KMS-11 (cell line): Measurements from ENCODE around the gene EHBP1L1.

Source experiments
- H2AFZ ChIP-seq: fragments of 200-600 bp; sonication (generic); 2 replicates; pipeline ENCODE4 v1.6.1; 2016; ENCODE audit warnings: antibody characterized with exemption, mixed run types, low read depth
- H3K27ac ChIP-seq: fragments of 200-600 bp; sonication (generic); 2 replicates; pipeline ENCODE4 v1.6.1; 2016; ENCODE audit warnings: mild to moderate bottlenecking, mixed run types
- H3K27me3 ChIP-seq: fragments of 200-600 bp; sonication (generic); 2 replicates; pipeline ENCODE4 v1.6.1; 2017; ENCODE audit warnings: mild to moderate bottlenecking, low read depth, mixed run types, moderate library complexity; ENCODE audit not compliant: insufficient read depth
- H3K36me3 ChIP-seq: fragments of 200-600 bp; sonication (generic); 2 replicates; pipeline ENCODE4 v1.6.1; 2017; ENCODE audit warnings: mild to moderate bottlenecking, mixed run types; ENCODE audit not compliant: insufficient read depth
- H3K4me1 ChIP-seq: fragments of 200-600 bp; sonication (generic); 2 replicates; pipeline ENCODE4 v1.6.1; 2016; ENCODE audit warnings: mild to moderate bottlenecking, low read depth, mixed run types; ENCODE audit not compliant: poor library complexity, severe bottlenecking
- H3K4me2 ChIP-seq: fragments of 200-600 bp; sonication (generic); 2 replicates; pipeline ENCODE4 v1.7.0; 2016; ENCODE audit warnings: mild to moderate bottlenecking, mixed run types
- H3K4me3 ChIP-seq: fragments of 200-600 bp; sonication (generic); IDR thresholded peaks from 2 replicates; pipeline ENCODE4 v1.6.1; 2017; ENCODE audit warnings: low read depth, low read length, mixed read lengths; ENCODE audit not compliant: insufficient read depth
- H3K79me2 ChIP-seq: fragments of 200-600 bp; sonication (generic); 2 replicates; pipeline ENCODE4 v1.6.1; 2016; ENCODE audit warnings: low read depth, mixed run types; ENCODE audit not compliant: insufficient read depth
- H3K9ac ChIP-seq: fragments of 200-600 bp; sonication (generic); 2 replicates; pipeline ENCODE4 v1.6.1; 2016; ENCODE audit warnings: mild to moderate bottlenecking, mixed run types
- H4K20me1 ChIP-seq: fragments of 200-600 bp; sonication (generic); 2 replicates; pipeline ENCODE4 v1.6.1; 2016; ENCODE audit warnings: mild to moderate bottlenecking, mixed run types; ENCODE audit not compliant: insufficient read depth
- CTCF ChIP-seq: fragments of 200-600 bp; sonication (generic); conservative IDR thresholded peaks from 2 replicates; pipeline ENCODE4 v1.6.1; 2017; ENCODE audit warnings: low read depth, mild to moderate bottlenecking, antibody characterized with exemption, low read length, moderate library complexity, mixed read lengths

EHBP1L1 gene

GRCh38 chr11:65599216-65599954 is 23.5 kb downstream of the EHBP1L1 start:
- H3K4me3 ChIP-seq: no peak overlapping the region
- H3K79me2 ChIP-seq: no peaks in the 10 kb centered on the region
- no peaks in the 10 kb centered on the region for H3K36me3 ChIP-seq
- TF ChIP-seq CTCF: no peak
- peaks cover 14% of the 10 kb centered on the region for H3K4me1 ChIP-seq
- H3K27me3 ChIP-seq: no peaks in the 10 kb centered on the region
- no peak overlapping the region for H3K9ac ChIP-seq
- H4K20me1 ChIP-seq: no peaks in the 10 kb centered on the region
- no peak overlapping the region for H3K4me2 ChIP-seq
- no peak overlapping the region for H2AFZ ChIP-seq
- no peak overlapping the region for H3K27ac ChIP-seq

GRCh38 chr11:65599955-65600246 is 24.0 kb downstream of the EHBP1L1 start:
- no peak overlapping the region for H3K27ac ChIP-seq
- no peak for TF ChIP-seq CTCF
- no peaks in the 10 kb centered on the region for H3K79me2 ChIP-seq
- H2AFZ ChIP-seq: no peak overlapping the region
- no peak overlapping the region for H3K9ac ChIP-seq
- H3K27me3 ChIP-seq: no peaks in the 10 kb centered on the region
- no peaks in the 10 kb centered on the region for H4K20me1 ChIP-seq
- H3K4me2 ChIP-seq: no peak overlapping the region
- H3K4me1 ChIP-seq: peaks cover 12% of the 10 kb centered on the region
- H3K4me3 ChIP-seq: no peak overlapping the region
- no peaks in the 10 kb centered on the region for H3K36me3 ChIP-seq

- TF ChIP-seq CTCF: no peak
- H3K36me3 ChIP-seq: no peaks in the 10 kb centered on the region
- no peak overlapping the region for H2AFZ ChIP-seq
- no peaks in the 10 kb centered on the region for H3K27me3 ChIP-seq
- no peaks in the 10 kb centered on the region for H3K79me2 ChIP-seq
- H4K20me1 ChIP-seq: no peaks in the 10 kb centered on the region
- no peak overlapping the region for H3K4me3 ChIP-seq
- H3K4me2 ChIP-seq: no peak overlapping the region
- no peak overlapping the region for H3K9ac ChIP-seq
- no peak overlapping the region for H3K27ac ChIP-seq
- H3K4me1 ChIP-seq: no peaks in the 10 kb centered on the region
These were observed 28.4 kb downstream of the EHBP1L1 start for GRCh38 chr11:65604258-65604657.

GRCh38 chr11:65606876-65607613 is 31.2 kb downstream of the EHBP1L1 start:
- no peak overlapping the region for H3K27ac ChIP-seq
- TF ChIP-seq CTCF: no peak
- no peaks in the 10 kb centered on the region for H3K36me3 ChIP-seq
- no peak overlapping the region for H3K9ac ChIP-seq
- H3K79me2 ChIP-seq: 0 out of 2 replicates have a peak, but pooled peaks cover 3% of the 10 kb centered on the region
- no peak overlapping the region for H3K4me3 ChIP-seq
- no peaks in the 10 kb centered on the region for H4K20me1 ChIP-seq
- H3K4me2 ChIP-seq: no peak overlapping the region
- peaks cover 8% of the 10 kb centered on the region for H3K4me1 ChIP-seq
- H2AFZ ChIP-seq: no peak overlapping the region
- H3K27me3 ChIP-seq: no peaks in the 10 kb centered on the region
